NCI-H2107 (cell line): ENCODE results near the gene GMCL1.
A peak's percentile ranks its signal among the peaks of the same experiment; 100 is the strongest.
"Not testable (repeated sequence)": the region's sequence is repeated elsewhere in the genome, so short reads cannot be mapped to it uniquely, and the experiment has no call there.

Experiments
- DNase-seq: peaks from one replicate; lab custom pipeline; 2025; lab: John Stamatoyannopoulos, UW

Gene GMCL1, protein sequence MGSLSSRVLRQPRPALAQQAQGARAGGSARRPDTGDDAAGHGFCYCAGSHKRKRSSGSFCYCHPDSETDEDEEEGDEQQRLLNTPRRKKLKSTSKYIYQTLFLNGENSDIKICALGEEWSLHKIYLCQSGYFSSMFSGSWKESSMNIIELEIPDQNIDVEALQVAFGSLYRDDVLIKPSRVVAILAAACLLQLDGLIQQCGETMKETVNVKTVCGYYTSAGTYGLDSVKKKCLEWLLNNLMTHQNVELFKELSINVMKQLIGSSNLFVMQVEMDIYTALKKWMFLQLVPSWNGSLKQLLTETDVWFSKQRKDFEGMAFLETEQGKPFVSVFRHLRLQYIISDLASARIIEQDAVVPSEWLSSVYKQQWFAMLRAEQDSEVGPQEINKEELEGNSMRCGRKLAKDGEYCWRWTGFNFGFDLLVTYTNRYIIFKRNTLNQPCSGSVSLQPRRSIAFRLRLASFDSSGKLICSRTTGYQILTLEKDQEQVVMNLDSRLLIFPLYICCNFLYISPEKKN

DNA sequence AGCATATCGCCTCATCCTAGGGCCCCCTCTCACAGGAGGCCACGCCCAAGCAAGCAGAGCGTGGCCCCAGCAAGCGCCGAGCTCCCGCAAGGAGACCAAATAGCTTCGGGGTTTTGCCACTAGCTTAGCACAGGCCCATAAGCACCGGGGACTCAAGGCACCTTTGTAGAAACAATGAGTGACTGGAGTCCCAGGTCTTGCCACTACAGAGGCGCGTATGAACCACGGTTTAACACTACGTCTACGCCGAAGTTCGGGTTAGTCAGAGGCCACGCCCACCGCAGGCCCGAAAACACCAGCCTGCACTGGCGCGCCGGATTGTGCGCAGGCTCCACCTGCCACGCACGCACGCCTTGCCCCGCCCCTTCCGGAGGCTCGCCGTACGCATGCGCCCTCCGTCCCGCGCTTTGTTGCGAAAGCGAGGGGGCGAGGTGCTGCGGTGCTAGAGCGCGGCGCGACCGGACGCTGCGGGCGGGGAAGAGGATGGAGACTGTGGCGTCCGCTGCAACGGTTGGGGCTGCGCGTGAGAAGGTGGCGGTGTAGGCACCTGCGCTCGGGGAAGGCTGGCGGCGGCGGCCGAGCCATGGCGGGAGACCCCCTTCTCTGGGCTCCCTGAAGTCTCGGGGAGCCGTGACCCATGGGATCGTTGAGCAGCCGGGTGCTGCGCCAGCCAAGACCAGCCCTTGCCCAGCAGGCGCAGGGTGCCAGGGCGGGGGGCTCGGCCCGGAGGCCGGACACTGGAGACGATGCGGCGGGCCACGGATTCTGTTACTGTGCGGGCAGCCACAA lies at the start of gene GMCL1:
TSS of gene GMCL1 (plus strand) at position 405 of the 789 bp plus-strand sequence. CDS start at position 638, 233 bp downstream.
- DNase-seq = peak; percentile 88

DNA sequence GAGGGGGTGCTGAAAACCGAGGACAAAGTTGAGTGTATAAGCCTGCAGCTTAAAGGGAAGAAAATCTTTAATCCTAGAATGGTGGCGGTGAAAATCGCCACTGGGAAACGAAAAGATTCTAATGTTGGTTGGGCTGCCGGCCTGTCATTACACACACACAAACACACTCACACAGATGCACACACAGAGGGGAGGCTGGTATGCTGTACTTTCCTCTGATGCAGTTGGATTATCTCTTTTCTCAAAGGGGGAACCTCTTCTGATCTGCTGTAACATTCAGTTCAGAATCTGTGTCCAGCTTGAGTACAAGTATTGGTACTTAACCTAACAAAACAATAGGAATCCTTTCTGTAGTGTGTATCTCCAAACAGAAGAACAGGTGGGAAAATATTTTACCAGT lies 48.5 kb upstream of the GMCL1 start:
- no peak for DNase-seq

DNA sequence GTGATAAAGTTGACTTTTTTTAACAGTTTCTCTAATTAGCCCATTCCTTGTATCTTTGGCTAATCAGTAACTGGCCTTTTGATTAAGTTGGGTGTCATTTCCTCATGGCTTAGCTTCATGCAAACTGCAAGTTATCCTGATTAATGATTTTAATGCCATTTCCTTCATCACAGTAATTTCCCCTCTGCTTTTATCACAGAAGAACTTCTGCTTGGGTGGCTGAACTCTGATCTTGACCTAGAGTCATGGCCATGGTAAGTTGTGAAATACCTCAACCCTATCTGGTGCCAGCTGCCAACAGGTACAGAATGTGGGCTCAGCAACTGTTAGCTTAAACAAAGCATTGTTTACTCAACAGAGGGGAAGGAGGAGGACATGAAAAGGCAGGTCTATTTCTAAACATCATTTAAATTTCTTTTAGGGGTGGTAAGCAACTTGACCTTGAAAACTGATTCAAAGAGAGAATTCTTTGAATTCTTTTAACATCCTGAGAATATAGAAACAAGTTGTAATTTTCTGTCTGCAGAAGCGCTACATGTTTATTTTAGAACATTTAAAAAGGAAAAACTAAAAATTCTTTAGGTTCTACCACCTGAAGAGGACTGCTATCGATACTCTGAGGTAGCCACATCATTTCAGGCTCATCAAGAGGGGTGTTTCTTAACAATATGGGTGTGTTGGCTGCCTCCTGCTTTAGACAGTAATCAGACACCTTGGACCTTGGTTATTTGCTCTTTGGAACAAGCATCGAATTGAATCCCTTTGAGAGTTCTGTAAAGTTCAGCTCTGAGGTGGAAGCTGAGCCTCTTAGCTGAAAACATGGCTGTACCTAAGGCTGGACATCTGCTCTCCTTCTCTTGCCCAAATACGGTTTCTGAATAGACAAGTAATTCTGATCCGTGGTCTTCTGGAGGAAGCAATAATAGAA lies 47.9 kb upstream of the GMCL1 start:
- no peak for DNase-seq

DNA sequence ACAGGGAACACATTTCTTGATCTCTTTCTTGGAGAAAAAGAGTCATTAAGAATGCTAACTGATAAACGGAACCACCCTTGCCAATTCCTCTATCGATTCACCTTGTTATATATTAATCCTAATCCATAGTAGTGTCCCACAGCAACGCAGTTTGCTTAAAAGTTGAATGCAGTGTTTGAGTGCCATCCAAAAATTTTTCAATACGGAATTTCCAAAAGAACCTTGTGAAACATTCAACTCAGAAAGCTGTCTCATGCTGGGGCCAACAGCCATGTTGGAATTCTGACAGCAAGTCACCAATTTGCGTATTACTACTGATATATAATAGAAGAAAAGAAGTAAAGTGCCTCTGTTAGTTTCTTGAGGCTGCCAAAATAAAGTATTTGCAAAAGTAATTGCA lies 45.2 kb upstream of the GMCL1 start:
- no peak for DNase-seq

DNA sequence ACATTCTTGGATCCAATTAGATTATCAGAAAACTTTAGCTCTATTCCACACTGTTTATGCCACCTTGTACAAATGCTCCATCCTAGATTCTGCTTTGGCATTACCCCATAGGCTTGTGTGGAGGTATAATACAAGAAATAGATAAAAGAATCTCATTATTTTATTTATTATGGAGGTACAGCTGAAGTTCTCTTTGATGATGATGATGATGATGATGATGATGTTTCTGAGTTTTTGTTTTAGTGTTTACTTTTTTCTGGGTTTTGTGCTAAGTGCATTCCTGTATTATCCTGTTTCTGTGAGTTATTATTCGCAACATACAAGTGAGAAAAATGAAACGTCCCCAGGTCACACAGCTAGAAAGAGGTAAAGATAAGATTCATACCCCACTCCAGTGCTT lies 44.1 kb upstream of the GMCL1 start:
- no peak for DNase-seq

DNA sequence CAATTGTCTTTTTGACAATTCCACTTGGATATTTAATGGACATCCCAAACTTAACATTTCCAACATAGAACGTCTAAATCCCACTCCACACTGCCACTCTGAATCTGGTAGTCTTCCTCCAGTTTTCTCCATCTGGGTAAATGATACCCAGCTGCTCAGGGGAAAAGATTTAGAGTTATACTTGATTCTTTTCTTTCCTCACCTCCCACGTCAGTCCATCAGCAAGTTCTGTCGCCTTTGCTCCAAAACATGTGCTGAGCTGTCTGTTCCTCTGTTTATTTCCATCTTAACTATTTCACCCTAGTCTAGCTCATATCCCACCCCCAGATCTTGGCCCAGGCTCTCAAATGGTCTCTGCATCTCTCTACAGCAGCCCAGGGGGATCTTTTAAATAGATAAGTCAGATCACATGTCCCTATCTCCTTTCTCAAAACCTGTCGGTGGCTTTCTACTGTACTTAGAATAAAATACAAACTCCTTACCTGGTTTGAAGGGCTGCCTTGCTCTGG lies 43.4 kb upstream of the GMCL1 start:
- no peak for DNase-seq

DNA sequence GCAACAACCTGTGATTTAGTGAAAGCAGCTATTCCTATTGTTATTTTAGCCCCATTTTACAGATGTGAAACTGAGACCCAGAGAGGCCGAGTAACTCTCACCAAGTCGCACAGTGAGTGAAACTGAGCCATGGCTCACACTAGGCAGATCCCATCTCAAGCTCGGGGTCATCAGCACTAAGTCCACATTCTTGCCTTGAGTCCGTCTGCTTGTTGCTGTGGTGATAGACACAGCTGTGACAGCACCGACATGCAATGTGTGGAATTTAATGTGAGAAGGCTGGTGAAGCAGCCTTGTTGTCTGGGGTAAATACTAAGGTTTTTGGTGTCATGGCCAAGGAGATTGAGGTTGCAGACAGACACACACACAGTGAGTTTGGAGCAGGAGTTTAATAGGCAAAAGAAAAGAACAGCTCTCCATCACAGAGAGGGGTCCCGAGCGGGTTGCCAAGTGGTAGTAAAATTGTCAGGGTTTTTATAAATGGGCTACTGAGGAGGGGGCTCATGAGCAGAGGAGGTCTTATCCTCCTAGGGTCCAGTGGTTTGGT lies 40.2 kb upstream of the GMCL1 start:
- no peak for DNase-seq

DNA sequence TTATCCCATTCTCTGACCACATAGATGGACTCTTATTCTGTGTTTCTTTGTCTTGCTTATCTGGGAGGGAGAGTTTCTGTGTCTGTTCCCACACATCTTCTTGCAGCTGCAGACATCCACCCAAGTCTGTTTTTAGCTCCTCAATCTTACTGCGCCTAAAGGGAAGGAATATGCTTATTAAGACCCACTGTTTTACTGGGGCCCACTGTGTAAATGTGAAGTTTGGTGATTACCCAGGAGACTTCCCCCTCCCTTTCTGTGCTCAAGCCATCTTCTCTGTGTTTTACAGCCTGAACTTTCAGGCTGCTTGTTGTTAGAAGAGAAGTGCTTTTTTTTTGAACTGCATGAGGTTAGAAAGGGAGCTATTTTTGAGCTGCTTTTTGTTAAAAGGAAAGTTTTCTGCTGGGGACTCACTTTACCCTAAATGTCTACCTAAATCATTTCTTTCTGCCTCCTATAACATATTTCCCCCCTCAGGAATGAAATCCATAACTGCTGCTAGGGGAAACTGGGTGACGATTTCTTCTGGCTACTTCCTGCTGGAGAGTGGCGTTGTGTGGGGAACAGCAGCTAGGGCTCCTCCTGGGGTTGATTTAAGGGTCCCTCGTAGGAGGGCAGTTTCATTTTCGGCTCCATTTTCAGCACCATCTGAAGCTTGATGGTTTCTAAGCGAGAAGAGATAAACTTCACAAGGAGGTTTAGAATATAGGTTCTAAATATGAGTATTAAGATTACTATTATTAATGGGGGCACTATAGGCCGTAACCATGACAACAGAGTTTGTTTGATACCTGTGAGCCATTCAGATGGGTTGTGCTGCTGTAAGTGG lies 39.5 kb upstream of the GMCL1 start:
- DNase-seq = no peak

DNA sequence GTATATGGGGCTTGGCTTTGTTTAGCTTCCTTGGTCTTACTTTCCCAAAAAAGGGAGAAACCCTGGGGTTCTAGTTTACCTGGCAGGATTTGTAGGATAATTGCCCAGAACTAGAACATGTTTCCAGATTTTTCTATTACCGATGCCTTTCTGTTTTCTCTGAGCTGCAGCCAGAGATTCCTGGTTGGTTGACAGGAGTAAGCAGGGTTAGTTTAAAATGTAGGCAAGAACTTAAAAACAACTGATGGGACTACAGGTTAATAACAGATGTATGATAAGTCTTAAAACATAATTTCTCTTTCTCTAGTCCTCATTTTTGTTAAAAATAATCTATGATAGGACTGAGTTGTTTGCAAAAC lies 38.9 kb upstream of the GMCL1 start:
- DNase-seq = no peak

DNA sequence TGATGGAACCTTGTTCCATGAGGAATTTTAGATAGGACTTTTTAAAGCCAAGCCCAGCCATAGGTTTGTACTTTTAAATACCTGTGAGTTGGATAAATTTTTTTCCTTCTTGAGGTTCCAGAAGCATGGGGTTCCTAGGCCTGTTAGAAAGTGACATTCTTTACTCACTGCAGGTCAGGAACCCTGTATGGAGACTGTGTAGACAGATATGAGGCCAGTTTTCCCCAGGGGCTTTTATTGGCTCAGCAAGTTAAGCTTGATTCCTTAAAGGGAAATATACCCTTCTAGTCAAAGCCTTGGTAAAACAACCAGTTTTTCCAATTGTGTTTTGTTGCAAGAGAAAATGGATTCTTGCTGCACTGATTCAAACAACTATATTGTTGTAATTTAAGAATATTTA lies 38.4 kb upstream of the GMCL1 start:
- DNase-seq = no peak

DNA sequence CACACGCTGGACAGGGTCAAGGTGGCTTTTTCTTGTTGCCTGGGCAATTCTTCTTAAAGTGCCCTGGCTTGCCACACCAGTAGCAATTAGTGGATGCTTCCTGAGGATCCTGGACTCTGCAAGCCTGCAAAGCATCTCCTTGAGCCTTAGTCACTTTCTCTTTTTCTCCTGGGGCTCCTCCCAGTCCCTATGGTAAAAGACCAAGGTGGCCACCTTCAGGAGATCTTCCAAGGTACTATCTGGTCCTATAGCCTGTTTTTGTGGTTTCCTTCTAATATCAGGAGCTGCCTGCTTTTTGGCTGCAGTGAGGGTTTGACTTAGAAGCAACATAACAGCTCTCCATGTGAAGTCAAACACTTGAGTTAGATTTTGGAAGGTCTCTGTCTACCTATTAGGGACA lies 33.3 kb upstream of the GMCL1 start:
- no peak for DNase-seq

DNA sequence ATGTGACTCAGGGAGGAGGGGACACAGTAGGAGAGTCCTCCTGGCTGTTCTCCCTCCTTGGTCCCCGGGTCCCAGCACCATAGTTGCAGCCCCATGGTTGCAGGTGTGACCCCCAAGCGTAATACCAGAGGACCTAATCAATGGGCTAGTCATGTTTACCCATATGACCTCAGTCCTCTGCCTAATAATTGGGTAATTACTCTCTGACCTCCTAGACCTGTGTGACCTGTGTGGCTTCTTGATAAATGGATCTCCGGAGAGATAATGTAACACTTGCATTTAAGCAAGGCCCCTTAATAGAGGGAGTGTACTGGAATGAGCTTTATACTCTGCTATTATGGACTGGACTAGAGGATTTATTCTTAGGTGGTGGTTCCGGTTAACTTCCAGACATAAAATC lies 32.2 kb upstream of the GMCL1 start:
- DNase-seq = no peak

DNA sequence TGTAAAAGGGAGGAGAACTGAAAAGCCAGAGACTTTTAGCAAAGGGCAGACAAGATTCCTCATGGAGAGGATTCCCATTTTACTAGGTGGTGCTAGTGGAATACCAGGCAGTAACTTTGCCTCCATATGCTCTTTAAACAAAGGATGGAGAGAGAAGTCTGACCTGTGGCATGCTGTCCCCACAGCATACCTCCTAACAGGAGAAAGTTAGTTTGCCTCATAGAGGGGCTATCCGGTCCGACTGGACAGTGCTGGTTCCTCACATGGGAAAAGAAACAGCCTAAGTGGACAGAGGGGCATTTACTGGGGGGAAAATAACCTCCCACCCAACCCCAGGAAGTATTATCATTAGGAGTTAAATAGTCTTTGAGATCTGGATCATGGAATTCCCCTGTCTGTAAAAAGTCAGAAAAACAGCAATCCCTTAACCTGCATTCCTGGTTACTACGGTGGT lies 31.6 kb upstream of the GMCL1 start:
- no peak for DNase-seq

DNA sequence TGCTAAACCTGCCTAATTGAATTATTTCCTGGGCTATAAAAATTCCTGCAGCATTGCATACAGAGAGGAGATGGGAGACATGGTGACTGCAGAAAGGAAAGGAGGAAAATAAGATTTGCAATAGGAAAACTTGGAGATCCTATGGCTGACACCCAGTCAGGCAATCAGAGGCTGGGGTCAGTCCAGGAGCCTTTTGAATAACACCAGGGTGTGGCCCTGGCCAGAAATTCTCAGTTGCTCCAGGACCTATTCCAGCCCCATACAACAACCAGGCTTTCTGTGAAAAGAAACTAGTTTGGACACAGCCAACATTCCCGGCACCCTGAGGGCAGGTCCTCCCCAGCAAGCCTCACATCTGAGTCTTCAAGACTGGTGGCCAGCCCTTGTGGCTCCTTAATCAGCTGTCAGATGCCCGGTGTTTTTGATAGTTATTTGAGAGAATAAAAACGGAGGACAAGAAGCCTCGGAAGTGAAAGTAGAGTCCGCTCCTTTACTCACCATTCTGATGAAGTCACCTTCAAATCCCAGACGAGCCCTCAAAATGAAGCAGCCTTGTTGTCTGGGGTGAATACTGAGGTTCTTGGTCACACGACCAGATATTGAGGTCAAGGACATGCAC lies 31.1 kb upstream of the GMCL1 start:
- DNase-seq = no peak

DNA sequence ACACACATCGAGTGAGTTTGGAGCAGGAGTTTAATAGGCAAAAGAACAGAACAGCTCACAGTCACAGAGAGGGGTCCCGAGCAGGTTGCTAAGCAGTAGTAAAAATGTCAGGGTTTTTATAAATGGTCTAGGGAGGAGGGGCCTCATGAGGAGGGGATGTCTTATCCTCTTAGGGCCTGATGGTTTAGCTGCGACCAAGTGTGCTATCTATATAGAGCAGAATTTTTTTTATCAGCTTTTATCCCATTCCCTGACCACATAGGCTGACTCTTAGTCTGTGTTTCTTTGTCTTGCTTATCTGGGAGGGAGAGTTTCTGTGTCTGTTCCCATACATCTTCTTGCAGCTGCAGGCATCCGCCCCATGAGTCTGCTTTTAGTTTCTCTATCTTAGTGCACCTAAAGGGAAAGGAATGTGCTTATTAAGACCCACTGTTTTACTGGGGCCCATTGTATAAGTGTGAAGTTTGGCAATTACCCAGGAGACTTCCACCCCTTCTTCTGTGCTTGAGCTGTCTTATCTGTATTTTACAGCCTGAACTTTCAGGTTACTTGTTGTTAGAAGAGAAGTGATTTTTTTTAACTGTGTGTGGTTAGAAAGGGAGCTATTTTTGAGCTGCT lies 30.4 kb upstream of the GMCL1 start:
- no peak for DNase-seq

DNA sequence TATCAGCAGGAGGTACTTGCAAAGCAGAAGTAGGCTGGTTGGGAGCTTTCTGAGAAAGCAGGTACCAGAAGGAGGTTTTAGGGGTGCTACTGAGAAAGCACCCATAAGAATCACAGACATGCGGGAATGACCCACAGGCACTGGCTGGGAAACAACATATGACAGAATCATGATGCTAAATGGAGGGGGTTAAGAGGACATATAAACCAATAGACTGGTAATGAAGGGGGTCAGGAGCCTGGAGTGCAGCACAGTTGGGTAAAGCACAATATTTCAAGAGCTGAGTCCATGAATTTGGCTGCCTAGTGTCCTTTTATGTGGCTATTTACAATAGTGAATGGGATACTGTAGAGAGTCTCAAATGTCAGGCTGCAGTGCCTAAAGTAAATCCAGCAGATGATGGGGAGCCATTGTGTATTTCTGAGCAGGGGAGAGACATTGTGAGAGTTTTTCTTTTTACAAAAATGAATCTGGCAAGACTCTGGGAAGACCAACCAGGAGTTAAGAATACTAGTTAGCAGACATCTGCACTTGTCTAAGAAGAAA lies 27.6 kb upstream of the GMCL1 start:
- no peak for DNase-seq

DNA sequence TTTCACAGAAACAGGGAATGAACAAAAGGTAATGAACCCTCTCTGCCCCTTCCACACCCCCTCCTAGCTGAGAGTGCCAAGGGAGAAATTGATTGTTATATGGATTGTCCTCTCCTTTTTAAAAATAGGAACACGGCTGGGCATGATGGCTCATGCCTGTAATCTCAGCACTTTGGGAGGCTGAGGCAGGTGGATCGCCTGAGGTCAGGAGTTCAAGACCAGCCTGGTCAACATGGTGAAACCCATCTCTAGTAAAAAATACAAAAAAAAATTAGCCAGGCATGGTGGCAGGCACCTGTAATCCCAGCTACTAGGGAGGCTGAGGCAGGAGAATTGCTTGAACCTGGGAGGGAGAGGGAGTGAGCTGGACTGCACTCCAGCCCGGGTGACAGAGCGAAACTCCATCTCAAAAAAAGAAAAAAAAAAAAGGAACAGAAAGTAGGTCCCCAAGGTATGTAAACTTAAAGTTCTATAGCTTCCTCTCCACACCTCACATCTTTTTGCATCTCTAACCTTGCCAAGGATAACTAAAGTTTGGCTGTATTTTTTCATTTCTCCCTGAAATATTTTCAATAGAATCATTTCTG lies 26.6 kb upstream of the GMCL1 start:
- DNase-seq = not testable (repeated sequence)

DNA sequence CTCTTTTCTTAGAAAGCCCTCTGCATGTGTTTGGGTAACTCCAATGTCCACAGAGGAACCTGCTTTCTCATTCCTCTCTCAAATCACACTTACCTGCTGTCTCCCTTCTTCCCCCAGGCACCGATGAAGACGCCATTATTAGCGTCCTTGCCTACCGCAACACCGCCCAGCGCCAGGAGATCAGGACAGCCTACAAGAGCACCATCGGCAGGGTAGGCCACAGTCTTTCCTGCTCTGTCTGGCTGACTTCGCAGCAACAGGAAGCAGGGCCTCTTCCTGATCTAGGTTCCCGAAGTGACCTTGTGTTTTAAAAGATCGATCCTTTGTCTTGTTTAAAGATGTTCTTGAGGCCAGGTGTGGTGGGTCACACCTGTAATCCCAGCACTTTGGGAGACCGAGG lies 25.0 kb upstream of the GMCL1 start:
- no peak for DNase-seq

DNA sequence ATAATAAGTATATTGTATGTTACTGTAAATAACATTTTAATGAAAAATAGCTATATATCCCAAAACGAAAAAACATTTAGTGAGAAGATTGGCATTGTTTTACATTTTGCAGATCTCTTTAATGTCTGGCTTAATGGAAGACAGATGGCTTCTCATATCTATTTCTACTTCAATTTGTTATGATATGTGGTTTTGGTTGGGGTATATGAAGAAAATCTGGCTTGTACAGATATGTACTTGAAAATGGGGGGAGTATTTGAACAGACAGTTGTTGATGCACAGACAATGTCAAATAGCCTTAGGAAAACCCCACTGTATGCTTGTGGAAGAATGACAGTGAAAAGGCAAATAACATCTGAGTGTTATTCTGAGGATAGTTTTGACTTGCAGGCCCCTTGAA lies 23.6 kb upstream of the GMCL1 start:
- no peak for DNase-seq
